Activated CD4-positive, alpha-beta T cell treated with anti-CD3 and anti-CD28 coated beads for 24 hours (primary cell): ENCODE data around the gene ENHO.

Experiments used
- DNase-seq, 2 donors: peaks; one replicate each; pipeline ENCODE4 v3.0.0-alpha.2; 2020; ENCODE audit warnings: low read depth in 2 of 2

The ENHO gene

GRCh38 chr9:34522971-34523797 lies at the start of gene ENHO:
TSS of gene ENHO (minus strand) at chr9:34522990. CDS start at chr9:34521695, 1,295 bp downstream.
- peak; percentile 85 to 88 for DNase-seq

- DNase-seq: no peak
Observed at GRCh38 chr9:34572092-34572491, 49.3 kb upstream of the ENHO start.

GRCh38 chr9:34571481-34571810 lies 48.7 kb upstream of the ENHO start:
- DNase-seq: no peak

- DNase-seq: no peak
Observed at GRCh38 chr9:34570809-34571480, 48.2 kb upstream of the ENHO start.

- no peak for DNase-seq
Observed at GRCh38 chr9:34570376-34570775, 47.6 kb upstream of the ENHO start.

- DNase-seq: no peak
Observed at GRCh38 chr9:34568774-34569173, 46.0 kb upstream of the ENHO start.

GRCh38 chr9:34568133-34568532 lies 45.3 kb upstream of the ENHO start:
- no peak for DNase-seq

- DNase-seq: no peak
Observed at GRCh38 chr9:34566972-34567371, 44.2 kb upstream of the ENHO start.

GRCh38 chr9:34566322-34566721 lies 43.5 kb upstream of the ENHO start:
- DNase-seq: no peak

GRCh38 chr9:34565856-34566255 lies 43.1 kb upstream of the ENHO start:
- no peak for DNase-seq

GRCh38 chr9:34564617-34565016 lies 41.8 kb upstream of the ENHO start:
- no peak for DNase-seq

GRCh38 chr9:34563262-34563661 lies 40.5 kb upstream of the ENHO start:
- no peak for DNase-seq

GRCh38 chr9:34562135-34562745 lies 39.5 kb upstream of the ENHO start:
- DNase-seq: peak in 1 of 2 donors; percentile 43

GRCh38 chr9:34560599-34561214 lies 37.9 kb upstream of the ENHO start:
- no peak for DNase-seq

- no peak for DNase-seq
Observed at GRCh38 chr9:34559624-34560455, 37.0 kb upstream of the ENHO start.

GRCh38 chr9:34558919-34559623 lies 36.3 kb upstream of the ENHO start:
- DNase-seq: no peak

GRCh38 chr9:34558364-34558763 lies 35.6 kb upstream of the ENHO start:
- DNase-seq: no peak

GRCh38 chr9:34557426-34558321 lies 34.9 kb upstream of the ENHO start:
- no peak for DNase-seq

- no peak for DNase-seq
Observed at GRCh38 chr9:34556949-34557348, 34.2 kb upstream of the ENHO start.
